Fibroblast of skin of left quadriceps (primary cell): ENCODE data around the gene IL1RAPL2.
"Not testable (repeated sequence)": the region's sequence is repeated elsewhere in the genome, so short reads cannot be mapped to it uniquely, and the experiment has no call there.

Source experiments
- DNase-seq, 2 experiments: peaks; one replicate each; pipeline ENCODE4 v3.0.0-alpha.2; 2013; ENCODE audit warnings: low read depth in 2 of 2

IL1RAPL2 gene

DNA sequence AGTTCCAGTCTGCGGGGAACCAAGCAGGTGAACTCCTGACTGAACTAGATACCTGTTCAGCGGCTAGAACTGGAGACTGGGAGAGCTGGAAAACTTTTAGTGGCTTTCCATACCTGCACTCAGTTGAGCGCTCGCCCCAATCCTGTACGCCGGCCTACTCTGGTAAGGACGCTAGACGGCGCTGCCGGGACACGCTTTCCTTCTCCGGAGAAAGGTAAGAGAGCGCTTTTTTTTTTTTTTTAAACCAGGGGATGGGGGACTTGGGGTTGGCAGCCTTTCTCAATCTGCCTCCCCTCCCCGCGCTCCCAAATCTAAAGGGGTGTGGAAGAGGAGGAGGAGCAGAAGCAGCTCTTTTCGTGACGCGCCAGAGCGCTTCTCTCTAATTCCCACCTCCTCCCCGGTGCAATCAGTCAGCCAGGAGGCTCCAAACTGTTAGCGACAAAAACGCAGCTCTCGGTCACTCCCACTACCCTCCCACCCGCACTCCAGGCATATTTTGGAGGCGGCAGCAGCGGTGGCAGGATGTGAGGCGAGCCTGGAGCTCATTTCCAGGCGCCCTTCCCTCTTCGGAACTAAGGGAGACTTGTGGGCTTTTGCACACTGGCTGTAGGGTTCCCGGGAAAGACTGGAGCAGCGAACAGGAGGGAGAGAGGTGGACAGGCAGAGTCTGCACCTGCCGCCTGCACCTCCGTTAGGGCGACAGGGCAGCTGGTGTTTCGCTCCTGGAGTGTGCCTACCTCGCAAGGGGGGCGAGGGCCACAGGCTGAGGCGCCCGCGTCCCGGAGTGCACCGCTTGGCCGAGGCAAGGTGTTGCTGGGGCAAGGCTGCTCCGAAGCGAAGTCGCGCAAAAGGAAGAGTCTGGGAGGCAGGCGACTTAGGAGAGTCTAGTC, at the start of gene IL1RAPL2:
Gene IL1RAPL2, plus strand, starts transcription at position 409 of the 890 bp plus-strand sequence.
- DNase-seq = no peak

DNA sequence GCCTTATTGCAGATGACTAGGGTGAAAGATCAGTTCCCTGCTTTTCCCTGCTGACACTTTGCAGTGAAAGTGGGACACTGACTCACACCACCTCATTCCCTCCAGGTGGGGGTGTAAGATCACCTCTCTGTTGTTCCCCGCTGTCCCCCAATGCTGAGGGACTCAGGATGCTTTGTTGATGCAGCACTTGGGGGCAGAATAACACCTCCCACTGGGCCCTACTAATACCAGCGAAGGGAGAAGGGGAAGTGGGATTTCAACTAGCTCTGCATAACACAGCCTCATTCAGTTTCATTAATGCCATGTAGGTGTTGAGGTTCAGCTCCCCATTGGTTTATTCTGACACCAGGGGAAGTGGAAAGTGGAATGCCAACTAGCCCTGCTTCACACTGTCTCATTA, 43.6 kb upstream of the IL1RAPL2 start:
- DNase-seq = no peak

DNA sequence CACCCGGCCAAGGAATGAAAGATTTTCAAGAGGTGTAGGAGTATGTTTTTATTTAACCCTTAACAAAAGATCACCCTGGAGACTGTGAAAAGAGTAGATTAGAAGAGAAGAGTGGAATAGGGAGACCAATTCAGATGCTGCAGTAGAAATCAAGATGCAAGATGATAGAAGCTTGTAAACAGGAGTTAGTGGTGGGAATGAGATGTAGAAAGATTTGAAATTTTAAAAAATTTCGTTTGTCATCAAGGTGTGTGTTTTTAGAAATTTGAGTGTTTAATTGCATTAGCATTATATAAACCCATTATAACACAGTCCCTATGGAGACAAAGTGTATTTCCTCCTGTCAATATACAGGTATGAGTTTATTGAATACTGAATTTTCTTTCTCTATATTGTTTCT, 42.1 kb upstream of the IL1RAPL2 start:
- DNase-seq = no peak

DNA sequence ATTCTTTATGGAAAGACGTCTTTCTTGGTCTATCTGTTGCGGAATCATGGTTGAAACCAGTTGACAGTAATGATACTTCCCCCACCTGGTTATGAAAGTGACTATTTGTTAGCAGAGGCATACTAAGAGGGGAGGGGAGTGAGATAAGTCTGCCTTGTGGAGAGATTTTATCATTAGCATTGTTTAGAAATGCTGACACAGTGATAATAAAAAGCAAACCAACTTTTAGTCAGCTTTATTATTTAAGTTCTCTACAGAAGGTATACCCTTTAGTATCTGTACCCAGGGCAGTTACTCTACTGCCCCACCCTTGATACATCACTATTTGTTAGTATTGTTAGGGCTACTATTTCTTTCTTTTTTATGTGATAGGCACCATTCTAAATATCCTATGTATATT, 26.9 kb upstream of the IL1RAPL2 start:
- DNase-seq = no peak

DNA sequence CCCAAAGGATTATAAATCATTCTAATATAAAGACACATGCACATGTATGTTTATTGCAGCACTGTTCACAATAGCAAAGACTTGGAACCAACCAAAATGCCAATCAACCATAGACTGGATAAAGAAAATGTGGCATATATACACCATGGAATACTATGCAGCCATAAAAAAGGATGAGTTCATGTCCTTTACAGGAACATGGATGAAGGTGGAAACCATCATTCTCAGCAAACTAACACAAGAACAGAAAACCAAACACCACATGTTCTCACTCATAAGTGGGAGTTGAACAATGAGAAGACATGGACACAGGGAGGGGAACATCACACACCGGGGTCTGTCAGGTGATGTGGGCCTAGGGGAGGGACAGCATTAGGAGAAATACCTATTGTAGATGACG, 23.6 kb upstream of the IL1RAPL2 start:
- DNase-seq = not testable (repeated sequence)

DNA sequence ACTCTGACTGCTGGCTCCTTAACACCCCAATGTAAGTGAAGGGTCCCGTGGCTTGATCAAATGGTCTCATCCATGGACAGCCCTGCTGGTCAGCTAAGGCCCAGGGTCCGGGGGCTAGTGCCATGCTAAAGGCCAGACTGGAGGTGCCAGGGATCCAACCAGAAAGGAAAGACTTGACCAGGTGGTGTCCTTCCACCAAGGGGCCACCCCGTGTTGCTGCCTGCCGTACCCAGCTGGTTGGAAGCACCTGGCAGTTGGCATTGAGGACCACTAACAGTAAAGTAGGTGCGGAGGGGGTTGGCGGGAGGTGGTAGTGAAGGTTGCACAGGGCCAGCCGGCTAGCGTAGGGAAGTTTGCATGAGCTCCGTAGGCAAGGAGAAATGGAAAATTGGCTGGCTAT, 1.7 kb upstream of the IL1RAPL2 start:
- no peak for DNase-seq

DNA sequence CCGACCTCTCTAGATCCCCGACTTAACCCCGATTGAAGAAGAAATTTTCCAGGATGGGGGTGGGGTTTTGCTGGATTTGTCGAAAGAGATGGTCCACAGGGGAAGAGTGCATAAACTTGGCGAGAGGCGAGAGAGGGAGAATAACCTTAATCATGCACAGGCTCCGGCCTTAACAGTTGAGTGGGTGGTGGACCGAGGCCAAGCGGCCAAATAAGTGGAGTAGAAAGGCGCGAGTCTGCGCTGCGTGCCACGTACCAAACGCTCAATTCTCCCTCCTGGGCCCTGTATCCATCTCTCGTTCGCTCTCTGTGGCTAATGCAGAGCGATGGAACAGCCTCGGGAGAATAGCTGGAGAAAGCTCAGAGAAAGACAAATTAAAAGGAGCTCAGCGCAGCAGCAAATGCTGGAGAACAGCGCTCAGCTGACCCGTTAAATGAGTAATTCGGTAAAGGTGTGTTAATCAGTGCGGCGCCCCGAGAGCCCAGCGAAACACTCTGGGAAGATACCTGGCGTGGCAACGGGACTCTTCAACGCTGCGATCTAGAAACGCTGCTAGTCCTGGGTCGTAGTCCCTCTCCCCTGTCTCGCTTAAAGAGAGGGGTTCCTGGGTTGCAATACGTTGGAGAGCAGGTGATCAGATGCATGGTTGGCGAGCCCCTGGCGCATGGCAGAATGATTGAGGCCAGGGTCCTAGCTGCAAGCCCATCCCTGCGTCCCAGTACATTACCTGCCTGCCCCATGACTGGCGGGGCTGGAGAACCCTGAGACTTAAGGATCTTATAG, 887 bp upstream of the IL1RAPL2 start:
- no peak for DNase-seq

DNA sequence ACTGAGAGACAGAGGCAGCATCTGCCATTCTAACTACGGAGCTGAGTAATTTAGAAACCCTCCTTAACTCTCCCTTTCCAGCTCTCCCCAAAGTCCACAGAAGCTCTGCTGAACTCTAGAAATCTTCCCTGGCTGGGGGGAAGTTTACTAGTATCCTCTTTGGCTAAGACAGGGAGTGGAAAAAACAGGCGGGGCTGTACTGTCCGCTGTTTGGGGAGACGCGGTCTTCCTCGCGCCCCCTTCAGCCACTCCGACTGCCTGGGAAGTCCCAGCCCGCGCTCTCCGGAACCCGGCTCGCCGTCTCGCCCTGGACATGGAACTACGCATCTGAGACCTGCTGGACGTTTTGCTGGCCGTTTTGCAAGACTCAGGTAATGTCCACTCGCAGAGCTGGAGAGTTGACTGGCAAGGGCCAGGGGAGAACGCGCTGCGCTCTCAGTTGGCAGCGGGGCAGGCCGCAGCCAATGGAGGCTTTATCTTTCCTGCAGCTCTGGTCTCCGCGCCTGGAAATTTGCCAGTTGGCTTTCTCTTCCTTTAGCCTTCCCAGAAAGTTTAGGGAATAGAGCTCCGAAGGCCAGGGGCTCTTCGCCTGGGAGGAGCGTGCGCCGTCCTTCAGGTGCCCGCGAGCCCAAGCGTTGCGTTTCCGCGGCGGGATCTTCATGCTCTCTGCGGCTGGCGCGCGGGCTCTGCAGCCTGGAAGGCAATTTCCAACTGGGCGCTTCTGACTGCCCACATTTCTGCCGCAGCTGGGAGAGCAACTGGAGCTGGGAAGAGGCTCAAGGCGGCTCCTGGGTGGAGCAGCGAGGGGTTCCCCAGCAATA, 892 bp downstream of the IL1RAPL2 start:
- no peak for DNase-seq

DNA sequence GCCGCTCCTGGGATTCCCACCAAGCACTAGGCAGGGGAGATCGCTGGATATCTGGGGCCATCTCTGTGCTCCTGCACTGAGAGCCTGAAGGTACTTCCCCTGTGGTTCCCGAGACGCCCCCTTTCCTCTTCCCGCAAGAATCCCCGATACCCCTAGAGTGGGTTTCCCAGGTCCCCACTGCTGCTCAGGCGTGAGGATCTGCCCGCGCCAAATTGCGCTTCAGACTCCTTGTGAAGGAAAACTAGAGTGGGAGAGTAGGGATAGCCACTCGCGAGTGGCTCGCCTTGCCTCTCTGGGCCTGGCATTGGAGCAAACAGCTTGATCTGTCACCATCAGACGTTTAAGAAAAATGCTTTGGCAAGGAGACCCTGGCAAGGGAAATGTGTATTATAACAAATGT, 1.5 kb downstream of the IL1RAPL2 start:
- no peak for DNase-seq

DNA sequence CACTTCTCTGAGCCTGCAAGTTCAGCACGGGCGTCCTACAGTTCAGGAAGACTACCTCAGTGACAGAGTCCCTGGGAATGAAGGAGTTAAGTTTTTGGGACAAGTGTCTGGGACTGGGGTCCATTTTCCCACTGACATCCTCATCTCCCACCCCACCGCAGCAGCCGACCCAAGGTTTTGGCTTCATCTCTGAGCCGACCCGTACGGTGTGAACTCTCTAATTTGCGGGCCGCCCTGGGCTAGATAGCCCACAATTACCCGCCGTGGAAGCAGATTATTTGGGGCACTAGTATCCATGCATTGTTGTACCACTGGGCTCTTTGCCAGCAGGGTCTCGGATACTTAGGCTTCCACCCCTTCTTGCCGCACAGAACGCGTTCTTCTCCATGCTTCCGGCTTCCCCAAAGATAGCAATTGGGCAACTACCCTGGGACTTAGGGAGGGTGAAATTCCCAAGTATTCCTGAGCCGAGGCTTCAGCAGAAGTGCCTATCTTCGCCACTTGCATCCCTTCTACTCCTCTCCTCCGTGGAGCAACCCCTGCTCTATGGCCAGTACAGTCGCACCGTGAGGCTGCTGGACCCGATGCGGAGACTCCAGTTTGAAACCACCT, 2.4 kb downstream of the IL1RAPL2 start:
- no peak for DNase-seq

DNA sequence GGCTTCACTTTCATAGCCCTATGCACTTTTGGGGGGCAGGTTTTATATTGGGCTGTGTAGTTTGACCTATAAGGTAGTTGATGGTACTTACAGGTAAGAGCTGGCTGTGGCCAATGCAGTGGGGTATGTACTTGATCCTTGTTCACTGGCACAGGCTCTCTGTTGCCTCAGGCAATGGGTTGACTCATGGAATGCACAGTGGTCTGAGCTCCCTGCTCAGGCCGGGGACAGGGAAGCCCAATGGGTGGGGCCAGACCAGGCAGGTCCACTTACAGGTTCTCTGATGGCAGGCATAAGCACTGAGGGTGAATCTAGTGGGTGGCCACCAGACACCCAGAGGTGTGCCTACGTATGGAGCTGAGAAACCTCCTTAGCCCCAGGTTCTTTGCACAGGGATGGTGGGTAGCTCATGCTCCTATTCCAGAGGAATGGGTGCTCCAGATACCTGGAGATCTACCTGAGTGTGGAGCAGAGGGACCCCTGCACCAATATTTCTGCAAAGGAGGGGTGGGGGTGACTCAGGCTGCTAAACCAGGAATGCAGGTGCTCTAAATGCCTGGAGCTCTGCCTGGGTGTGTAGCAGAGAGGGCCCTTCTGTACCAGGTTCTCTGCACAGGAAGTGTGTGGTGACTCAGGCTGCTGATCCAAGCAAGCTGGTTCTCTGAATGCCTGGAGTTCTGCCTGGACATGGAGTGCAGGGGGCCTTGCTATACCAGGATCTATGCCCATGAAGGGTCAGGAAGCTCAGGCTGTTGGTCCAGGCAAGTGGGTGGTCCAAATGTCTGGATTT, 52.3 kb downstream of the IL1RAPL2 start:
- DNase-seq = no peak

DNA sequence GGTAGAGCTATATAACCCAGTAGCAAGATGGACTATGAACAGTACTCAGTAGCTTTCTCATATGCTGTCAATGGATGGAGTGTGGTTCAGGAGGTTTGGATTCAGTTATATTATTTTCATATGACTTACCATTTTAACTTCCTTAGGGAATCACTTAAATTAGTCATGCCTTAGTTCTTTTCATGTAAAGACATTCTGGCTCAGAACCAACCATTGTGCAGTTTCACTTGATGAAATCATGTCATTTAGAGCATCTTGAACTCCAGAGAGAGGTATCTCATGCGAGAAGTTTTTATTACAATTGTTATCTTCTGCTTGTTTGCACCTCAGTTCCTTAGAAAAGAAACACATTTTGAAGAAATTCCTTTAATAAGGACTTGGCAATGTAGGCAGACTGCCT, 55.8 kb downstream of the IL1RAPL2 start:
- DNase-seq = no peak

DNA sequence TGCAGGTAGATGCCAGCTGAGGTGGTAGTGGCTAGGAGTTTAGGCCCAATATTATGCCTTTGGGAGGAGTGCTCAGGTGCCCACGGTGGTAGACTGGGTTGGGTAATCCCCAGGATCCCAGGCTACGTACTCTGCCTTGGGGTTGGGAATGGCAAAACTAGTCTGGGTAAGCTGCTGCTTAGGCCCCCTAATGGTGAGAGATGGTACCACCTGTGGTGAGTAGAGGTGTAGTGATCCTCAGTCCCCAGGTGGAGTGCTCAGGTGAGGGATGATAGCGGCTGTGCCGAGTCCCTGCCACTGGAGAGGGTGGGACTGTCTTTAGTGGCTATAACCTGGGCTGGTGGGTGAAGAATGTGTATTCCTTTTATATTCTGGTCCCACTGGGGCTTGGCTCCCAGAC, 75.2 kb downstream of the IL1RAPL2 start:
- DNase-seq = no peak

DNA sequence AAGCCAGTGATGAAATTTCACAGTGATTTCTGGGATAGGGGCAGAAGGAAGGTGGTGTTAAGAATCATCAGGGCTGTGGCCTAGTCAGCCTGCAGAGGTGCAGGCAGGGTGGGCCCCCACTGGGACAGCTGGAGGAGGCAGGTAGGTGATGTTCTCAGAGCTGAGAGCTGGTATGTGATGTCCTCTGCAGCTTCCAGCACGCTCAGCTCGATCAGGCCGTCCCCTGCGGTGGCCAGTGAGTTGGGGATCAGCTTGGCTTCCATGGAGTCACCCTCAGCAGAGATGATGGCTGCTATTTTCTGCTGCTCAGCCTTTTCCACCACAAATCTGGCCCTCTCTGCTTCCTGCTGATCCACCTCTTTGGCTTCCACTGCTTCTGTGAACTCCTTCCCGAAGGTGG, 81.1 kb downstream of the IL1RAPL2 start:
- DNase-seq = no peak

DNA sequence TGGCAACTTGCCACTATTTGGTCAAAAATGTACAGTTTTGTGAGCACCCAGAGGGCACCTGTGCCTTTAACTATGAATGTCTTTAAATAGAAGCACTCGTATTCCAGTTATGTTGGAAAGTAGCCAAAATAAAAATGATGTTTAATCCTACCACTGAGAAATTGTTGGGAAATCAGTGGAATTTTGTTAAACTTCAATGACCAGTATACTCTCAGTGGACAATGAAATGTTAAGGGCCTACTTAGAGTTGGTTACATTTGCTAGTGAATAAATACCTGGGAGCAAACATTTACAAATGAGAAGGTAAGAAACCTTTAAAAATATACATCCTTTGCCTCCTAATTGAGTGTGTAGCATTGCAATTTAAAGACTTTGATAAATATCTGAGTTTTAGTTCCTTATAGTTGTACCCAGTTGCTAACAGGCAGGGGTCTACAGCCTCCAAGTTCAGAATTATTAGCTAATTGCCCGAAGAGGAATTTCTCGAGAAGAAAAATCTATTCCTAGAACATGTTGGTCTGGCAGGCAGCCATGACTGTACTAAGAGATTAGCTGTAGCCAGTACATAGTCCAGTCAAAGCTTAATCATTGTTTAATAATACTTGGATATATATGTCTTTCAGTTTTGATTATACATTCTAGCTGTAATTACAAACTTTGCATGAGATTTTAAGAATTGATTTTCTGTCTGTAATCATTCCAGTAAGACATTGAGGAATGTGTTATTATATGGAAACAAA, 93.2 kb downstream of the IL1RAPL2 start:
- no peak for DNase-seq

DNA sequence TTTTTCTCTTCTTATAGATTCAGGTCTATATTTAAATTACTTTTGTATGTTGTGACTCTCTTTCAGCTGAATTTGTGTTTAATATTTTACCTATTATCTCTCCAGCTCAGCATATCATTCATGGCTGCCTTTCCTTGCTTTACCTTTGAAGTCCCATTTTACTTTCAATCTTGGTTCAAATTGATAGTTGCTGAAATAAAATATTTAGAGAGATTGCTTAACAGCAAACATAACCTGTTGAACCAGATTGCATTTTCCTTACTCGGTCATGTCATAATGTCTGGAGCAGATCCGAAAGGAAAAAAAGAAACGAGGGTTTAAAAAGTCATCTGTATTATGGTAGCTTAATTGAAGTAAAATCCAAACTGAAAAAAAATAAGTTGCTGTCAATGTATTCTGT, 94.1 kb downstream of the IL1RAPL2 start:
- DNase-seq = no peak

DNA sequence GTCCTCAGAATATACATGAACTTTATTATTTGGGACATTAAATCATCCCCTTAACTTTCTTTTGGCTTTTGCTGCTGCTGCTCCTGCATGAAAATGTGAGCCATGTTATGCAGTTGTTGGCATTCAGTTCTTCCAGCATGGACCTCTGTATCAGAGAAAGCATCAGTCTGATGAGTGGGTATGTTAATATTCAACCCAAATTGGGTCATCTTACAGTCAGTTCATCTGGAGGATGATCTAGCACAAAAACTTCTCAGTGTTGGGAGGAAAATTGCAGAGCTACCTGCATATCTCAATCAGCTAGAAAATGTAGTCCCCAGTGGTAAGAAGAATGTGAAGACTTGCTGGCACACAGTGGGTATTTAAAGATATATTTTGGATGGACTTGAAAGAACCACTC, 96.7 kb downstream of the IL1RAPL2 start:
- no peak for DNase-seq

DNA sequence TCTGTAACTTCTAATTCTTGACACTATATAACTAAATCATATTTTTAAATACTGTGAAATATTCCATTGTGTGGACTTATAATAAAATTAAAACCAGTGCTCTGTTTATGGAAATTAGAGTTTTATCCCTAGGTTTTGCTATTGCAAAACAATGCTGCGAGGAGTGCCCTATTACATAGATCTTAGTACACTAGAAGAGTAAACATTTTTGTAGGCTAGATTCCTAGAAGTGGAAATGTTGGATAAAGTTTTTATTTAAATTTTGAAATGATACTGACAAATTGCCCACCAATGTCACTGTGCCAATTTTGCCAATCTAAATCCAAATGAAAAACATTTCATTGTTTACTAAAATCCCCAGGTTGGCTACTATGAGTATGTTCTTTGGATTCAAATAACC, 99.7 kb downstream of the IL1RAPL2 start:
- DNase-seq = no peak

DNA sequence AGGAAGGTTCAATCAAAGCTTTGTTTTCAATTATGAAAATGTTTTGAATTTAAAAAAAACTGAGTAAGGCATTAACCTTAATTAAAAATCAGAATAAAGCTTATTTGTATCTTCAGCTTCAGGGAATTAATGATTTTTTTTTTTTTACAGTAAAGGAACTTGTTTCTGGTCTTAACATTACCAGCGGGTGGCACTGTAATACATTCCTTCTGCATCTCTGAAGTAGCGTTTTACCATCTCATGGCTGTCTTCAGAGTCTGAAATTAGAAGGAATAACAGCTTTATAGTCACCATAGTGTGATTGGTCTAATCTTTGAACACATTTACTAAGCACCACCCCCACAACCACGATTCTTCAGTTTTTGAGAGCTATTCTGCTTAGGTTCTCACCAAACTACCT, 102.6 kb downstream of the IL1RAPL2 start:
- DNase-seq = no peak

DNA sequence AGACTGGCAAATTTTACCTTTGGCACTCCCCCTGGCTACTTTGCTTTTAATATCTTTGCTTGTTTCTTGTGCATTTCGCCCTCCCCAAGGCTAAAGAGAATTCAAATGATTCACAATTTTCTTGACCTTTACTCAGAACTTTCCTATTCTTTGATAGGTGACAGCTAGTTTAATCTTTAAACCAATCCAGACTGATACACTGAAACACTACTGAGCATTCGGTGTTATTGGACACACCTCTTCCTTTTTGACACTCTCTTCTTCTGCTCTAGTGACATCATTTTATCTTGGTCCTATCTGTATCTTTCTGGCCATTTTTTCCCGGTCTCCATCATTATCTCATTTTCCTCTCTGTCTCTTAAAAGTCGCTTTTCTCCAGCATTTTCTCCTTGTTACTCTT, 103.1 kb downstream of the IL1RAPL2 start:
- DNase-seq = no peak
